ENCODE data around the gene SLC2A6.

SLC2A6 gene

GRCh38 chr9:133427658-133428348, 51.1 kb downstream of the SLC2A6 start:
- Histone ChIP-seq H3K27me3 (peaks cover 46% of the 10 kb centered on the region), H3K4me1 (peaks cover 8% of the 10 kb centered on the region; the same call in 1 of the 2 replicates), H3K4me2 (no peak overlapping the region), H3K27ac (no peak overlapping the region), H3K9ac (no peak overlapping the region), H4K20me1 (no peaks in the 10 kb centered on the region), H3K36me3 (no peaks in the 10 kb centered on the region), H3K9me3 (peaks cover 11% of the 10 kb centered on the region), H3K4me3 (no peak overlapping the region; the same call in 1 of the 2 replicates)
- TF ChIP-seq Cebpa-rat (IDR thresholded peaks at IDR 0.05): no peak

DNA sequence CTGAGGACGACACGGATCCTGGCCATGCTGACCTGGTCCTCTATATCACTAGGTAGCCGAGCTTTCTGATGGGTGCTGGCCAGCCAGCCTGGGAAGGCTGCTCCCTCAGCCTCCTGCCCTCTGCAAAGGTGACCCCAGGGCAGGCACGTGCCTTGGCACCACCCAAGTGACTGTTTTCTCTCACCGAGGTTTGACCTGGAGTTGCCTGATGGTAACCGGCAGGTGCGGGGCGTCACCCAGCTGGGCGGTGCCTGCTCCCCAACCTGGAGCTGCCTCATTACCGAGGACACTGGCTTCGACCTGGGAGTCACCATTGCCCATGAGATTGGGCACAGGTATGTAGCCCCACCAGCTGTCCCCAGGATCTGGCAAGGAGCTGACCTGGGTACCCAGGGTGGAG, 52.9 kb downstream of the SLC2A6 start:
- no peak overlapping the region for H3K4me2 ChIP-seq
- H3K4me3 ChIP-seq: no peak overlapping the region
- TF ChIP-seq Cebpa-rat (IDR thresholded peaks at IDR 0.05): no peak
- H3K27ac ChIP-seq: no peak overlapping the region
- H3K9ac ChIP-seq: no peak overlapping the region
- no peaks in the 10 kb centered on the region for H3K36me3 ChIP-seq
- H4K20me1 ChIP-seq: no peaks in the 10 kb centered on the region
- peaks cover 14% of the 10 kb centered on the region for H3K4me1 ChIP-seq
- H3K27me3 ChIP-seq: peaks cover 46% of the 10 kb centered on the region
- peaks cover 11% of the 10 kb centered on the region for H3K9me3 ChIP-seq

DNA sequence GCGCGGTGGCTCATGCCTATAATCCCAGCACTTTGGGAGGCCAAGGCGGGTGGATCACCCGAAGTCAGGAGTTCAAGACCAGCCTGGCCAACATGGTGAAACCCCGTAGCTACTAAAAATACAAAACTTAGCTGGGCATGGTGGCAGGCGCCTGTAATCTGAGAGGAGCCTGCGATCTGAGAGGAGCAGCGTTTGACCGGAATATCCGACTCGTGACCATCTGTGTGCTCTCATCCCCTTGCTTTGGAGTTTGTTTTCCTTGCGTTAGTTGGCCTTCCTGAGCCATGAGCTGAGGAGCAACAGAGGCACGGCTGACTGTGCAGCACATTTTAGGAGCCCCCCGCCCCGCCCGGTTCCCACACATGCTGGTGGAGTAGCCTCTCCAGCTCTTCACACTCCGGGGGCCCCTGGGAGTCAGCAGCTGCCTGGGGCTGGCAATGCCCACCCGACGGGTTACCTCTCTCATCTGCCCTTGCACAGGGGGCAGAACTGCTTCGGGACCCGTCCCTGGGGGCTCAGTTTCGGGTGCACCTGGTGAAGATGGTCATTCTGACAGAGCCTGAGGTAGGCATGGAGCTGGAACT, 53.8 kb downstream of the SLC2A6 start:
- Histone ChIP-seq H3K27ac (no peak overlapping the region), H3K27me3 (peaks cover 44% of the 10 kb centered on the region), H3K9ac (no peak overlapping the region), H3K36me3 (no peaks in the 10 kb centered on the region), H3K4me2 (no peak overlapping the region), H3K9me3 (peaks cover 11% of the 10 kb centered on the region), H3K4me1 (peaks cover 20% of the 10 kb centered on the region), H3K4me3 (no peak overlapping the region), H4K20me1 (no peaks in the 10 kb centered on the region)
- no peak for TF ChIP-seq Cebpa-rat (IDR thresholded peaks at IDR 0.05)

DNA sequence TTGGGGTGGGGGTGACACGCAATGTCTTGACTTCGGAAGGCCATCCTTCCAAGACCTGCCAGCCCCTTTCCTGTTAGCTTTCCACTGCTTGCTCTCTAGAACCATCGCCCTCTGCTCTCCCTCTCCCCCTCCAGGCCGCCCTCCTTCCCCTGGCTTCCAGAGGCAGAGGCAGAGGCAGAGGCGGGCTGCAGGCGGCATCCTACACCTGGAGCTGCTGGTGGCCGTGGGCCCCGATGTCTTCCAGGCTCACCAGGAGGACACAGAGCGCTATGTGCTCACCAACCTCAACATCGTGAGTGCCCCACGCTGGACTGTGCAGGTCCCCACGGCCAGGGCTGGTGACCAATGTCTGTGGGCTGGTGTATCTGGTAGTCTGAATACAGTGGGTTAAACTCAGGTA, 54.7 kb downstream of the SLC2A6 start:
- Histone ChIP-seq H3K4me3 (no peak overlapping the region), H3K27ac (no peak overlapping the region), H3K4me2 (no peak overlapping the region), H3K36me3 (no peaks in the 10 kb centered on the region), H3K4me1 (peaks cover 24% of the 10 kb centered on the region), H3K27me3 (peaks cover 34% of the 10 kb centered on the region), H4K20me1 (no peaks in the 10 kb centered on the region), H3K9me3 (peaks cover 11% of the 10 kb centered on the region), H3K9ac (no peak overlapping the region)
- no peak for TF ChIP-seq Cebpa-rat (IDR thresholded peaks at IDR 0.05)

DNA sequence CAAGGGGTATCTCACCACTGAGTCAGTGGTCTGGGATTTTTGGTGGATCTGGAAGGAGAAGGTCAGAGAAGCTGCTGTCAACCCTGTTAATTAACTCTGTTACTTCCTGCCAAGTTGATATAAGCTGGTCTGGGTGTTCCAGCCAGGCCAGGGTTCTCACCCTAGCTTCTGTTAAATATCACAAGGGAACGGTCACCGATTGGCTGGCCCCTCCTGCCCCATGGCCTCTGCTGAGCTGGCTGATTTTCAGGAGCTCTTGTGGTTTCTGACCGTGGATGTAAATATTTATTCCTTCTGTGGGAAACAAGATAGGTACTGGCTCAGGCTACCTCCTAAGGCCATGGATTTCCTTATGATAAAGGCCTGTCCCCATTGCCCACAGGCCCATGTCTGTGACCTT, 55.7 kb downstream of the SLC2A6 start:
- Histone ChIP-seq H3K4me3 (no peak overlapping the region), H3K9me3 (peaks cover 11% of the 10 kb centered on the region), H3K9ac (no peak overlapping the region), H4K20me1 (no peaks in the 10 kb centered on the region), H3K36me3 (no peaks in the 10 kb centered on the region), H3K27ac (no peak overlapping the region), H3K27me3 (peaks cover 25% of the 10 kb centered on the region), H3K4me1 (peaks cover 34% of the 10 kb centered on the region), H3K4me2 (no peak overlapping the region)
- TF ChIP-seq Cebpa-rat (IDR thresholded peaks at IDR 0.05): no peak

GRCh38 chr9:133421615-133422542, 57.0 kb downstream of the SLC2A6 start, which contains the start of gene ADAMTS13:
Gene ADAMTS13, plus strand, starts transcription at chr9:133422367. Its CDS starts 77 bp downstream, at chr9:133422444.
- peaks cover 12% of the 10 kb centered on the region for H3K27me3 ChIP-seq
- TF ChIP-seq Cebpa-rat (IDR thresholded peaks at IDR 0.05): no peak
- H3K9me3 ChIP-seq: no peaks in the 10 kb centered on the region
- no peak within 1 kb of the TSS for H3K9ac ChIP-seq
- no peaks in the 10 kb centered on the region for H3K36me3 ChIP-seq
- peaks cover 37% of the 10 kb centered on the region for H3K4me1 ChIP-seq
- peaks cover 5% of the 10 kb centered on the region for H4K20me1 ChIP-seq
- peak within 1 kb of the TSS; percentile 46; the same call in 1 of the 2 replicates for H3K27ac ChIP-seq
- H3K4me2 ChIP-seq: no peak within 1 kb of the TSS
- no peak within 1 kb of the TSS for H3K4me3 ChIP-seq
